ENCODE measurements around the gene STX8.
A peak's percentile ranks its signal among the peaks of the same experiment; 100 is the strongest.

Gene STX8

DNA sequence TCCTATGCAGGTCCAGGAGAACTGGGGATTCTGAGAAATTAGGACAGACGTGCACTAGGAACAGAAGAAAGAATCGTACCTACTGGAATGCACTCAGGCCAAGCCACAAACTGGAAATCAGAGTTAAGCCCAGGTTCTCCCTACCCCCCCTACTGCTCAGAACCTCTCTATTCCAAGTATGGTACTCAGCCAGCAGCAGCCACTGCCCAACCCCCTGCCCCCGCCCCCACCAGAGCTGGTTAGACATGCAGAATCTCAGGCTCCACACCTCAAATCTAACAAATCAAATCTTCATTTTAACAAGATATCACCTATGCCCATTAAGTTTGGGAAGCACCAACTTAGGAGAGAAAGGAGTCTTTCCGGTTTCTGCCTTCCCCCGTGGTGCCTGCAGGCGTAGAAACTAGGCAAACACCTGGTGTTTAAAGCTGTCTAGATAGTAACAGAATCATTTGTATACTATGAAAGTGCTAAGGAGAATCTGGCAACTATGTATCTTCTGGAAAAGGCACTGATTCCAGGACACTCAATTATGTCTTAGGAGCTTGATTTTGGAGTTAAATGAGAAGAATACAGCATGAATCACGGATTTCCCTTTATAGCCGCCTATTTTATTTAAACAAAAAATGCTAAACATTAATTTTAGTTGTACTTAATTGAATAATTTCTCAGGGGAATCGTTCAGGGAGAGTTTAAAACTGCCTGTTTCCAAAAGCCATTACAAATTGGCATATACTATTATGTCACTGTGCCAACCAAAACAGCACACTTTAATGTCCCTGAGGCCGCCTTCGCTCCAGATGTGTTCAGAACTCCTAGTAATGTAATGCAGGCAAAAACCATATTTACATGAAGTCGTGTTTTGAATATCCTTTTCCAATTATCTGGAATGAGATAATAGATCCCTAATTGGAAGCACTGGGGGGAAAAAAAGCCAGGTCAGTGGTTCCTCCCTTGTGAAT, 166.5 kb downstream of the STX8 start:
- Mint-ChIP-seq H3K27ac (peak overlapping the region; percentile 67), H3K36me3 (ENCODE audit: low read depth) (peaks cover 6% of the 10 kb centered on the region), H3K9me3 (peaks cover 4% of the 10 kb centered on the region), H3K27me3 (ENCODE audit: low read depth, poor library complexity) (peaks cover 3% of the 10 kb centered on the region), H3K4me3 (no peak overlapping the region), H3K4me1 (peaks cover 37% of the 10 kb centered on the region)
- TF ChIP-seq, protein P1, sequence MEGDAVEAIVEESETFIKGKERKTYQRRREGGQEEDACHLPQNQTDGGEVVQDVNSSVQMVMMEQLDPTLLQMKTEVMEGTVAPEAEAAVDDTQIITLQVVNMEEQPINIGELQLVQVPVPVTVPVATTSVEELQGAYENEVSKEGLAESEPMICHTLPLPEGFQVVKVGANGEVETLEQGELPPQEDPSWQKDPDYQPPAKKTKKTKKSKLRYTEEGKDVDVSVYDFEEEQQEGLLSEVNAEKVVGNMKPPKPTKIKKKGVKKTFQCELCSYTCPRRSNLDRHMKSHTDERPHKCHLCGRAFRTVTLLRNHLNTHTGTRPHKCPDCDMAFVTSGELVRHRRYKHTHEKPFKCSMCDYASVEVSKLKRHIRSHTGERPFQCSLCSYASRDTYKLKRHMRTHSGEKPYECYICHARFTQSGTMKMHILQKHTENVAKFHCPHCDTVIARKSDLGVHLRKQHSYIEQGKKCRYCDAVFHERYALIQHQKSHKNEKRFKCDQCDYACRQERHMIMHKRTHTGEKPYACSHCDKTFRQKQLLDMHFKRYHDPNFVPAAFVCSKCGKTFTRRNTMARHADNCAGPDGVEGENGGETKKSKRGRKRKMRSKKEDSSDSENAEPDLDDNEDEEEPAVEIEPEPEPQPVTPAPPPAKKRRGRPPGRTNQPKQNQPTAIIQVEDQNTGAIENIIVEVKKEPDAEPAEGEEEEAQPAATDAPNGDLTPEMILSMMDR (IDR thresholded peaks at IDR 0.05): no peak
- DNase-seq: no peak

DNA sequence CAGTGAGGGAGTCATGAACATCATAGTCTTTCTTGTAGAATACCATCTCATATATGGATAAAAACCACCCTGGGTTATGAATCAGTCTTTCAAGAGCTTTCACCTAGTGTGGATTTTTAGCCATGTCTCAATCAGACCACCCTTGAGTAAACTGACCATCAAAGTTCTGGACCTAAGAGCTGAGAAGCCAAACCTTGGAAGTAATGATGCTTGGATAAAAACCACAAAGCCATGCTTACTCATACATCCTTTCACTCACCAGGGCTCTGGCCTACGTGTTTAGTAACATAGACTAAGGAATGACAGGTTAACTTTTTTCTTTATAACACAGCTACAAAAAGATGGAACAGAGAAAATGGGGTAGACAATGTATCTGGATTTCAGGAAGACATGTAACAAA, 167.2 kb downstream of the STX8 start:
- no peak overlapping the region for H3K4me3 Mint-ChIP-seq
- peaks cover 10% of the 10 kb centered on the region for H3K9me3 Mint-ChIP-seq
- H3K4me1 Mint-ChIP-seq: peaks cover 37% of the 10 kb centered on the region
- peaks cover 10% of the 10 kb centered on the region for H3K36me3 Mint-ChIP-seq (ENCODE audit: low read depth)
- TF ChIP-seq, protein P1 (IDR thresholded peaks at IDR 0.05): no peak
- H3K27me3 Mint-ChIP-seq (ENCODE audit: low read depth, poor library complexity): peaks cover 3% of the 10 kb centered on the region
- peak overlapping the region; percentile 67 for H3K27ac Mint-ChIP-seq
- DNase-seq: no peak

DNA sequence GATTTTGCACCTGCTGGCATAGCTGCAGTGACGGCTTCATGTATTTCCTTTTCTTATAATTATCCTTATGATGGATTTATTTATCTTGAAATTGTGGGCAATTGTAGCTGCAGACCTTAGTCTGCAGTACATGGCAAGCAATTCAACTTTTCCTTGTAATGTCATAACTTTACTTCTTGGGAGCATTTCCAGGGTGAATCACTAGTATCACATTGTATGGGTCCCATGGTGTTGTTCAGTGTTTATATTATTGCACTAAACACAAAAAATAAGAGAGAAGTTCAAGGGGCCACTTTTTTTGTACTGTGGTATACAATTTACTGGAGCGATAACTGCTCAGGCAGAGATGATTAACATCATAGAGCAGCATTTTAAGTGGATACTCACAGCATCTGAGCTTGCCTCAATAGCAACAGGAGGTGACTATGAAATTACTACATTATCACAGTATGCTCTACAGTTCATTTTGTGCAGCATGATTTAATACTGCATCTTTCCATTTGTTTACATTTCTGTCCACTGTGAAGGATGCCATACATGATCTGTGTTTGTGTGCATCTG, 169.5 kb downstream of the STX8 start:
- Mint-ChIP-seq H3K36me3 (ENCODE audit: low read depth) (peaks cover 23% of the 10 kb centered on the region), H3K9me3 (peaks cover 25% of the 10 kb centered on the region), H3K4me3 (no peak overlapping the region), H3K27ac (no peak overlapping the region), H3K27me3 (ENCODE audit: low read depth, poor library complexity) (peaks cover 3% of the 10 kb centered on the region), H3K4me1 (peaks cover 36% of the 10 kb centered on the region)
- TF ChIP-seq, protein P1 (IDR thresholded peaks at IDR 0.05): no peak
- DNase-seq: no peak

DNA sequence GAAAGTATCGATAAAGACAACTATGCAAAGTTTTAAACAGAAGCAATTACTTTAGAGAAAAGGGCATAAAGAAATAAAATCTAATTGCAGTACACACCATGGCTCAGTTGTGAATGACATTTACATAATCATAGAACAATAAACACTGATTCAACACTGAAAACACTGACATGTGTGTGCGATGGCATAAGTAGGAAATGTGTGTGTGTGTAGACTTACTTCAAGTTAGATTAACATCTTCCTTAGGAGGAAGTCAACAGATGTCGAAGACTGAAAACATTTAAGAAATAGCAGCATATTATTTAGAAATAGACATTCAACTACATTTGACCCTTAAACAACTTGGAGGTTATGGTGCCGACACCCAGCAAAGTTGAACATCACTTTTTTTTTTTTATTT, 172.4 kb downstream of the STX8 start:
- H3K27ac Mint-ChIP-seq: no peak overlapping the region
- H3K27me3 Mint-ChIP-seq (ENCODE audit: low read depth, poor library complexity): peaks cover 3% of the 10 kb centered on the region
- DNase-seq: no peak
- H3K4me3 Mint-ChIP-seq: no peak overlapping the region
- H3K9me3 Mint-ChIP-seq: peaks cover 25% of the 10 kb centered on the region
- TF ChIP-seq, protein P1 (IDR thresholded peaks at IDR 0.05): no peak
- peaks cover 8% of the 10 kb centered on the region for H3K4me1 Mint-ChIP-seq
- peaks cover 23% of the 10 kb centered on the region for H3K36me3 Mint-ChIP-seq (ENCODE audit: low read depth)

DNA sequence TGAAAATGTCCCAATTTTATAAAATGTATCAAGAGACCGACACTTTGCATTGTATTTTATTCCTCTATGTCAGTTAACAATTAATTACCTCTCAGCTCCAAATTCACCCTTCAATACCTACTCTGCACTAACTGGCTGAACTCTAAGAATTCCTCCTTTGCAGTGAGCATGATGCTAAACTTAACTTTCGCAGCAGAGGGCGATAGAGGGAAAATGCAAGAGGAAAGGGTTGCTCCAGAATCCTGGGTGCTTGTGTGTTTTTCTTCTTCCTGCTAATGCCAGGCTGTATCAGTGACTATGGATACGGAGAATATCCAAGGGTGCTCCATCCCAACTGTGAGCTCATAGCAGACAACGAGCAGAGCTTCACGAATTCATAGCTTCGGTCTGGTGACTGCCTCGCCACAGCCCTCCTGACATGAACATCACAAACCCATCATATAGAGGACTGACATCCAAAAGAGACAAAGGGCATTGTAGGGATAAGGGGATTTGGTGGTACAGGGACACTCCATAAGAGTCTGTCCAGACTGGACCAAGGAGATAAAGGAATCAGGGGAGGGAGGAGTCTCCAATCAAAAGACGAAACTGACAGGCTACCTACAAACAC, 172.9 kb downstream of the STX8 start:
- H3K4me1 Mint-ChIP-seq: peaks cover 8% of the 10 kb centered on the region

More for the DNA sequence above, 172.9 kb downstream of the STX8 start:
- TF ChIP-seq, protein P1 (IDR thresholded peaks at IDR 0.05): peak; percentile 30
- Mint-ChIP-seq H3K27me3 (ENCODE audit: low read depth, poor library complexity) (peaks cover 3% of the 10 kb centered on the region), H3K9me3 (peaks cover 25% of the 10 kb centered on the region), H3K36me3 (ENCODE audit: low read depth) (peaks cover 23% of the 10 kb centered on the region), H3K27ac (peak overlapping the region; percentile 52), H3K4me3 (no peak overlapping the region)
- peak; percentile 26 for DNase-seq

All from nephron progenitor cell (in vitro differentiated cells).